ENCODE data around the gene WDR4.
A peak's percentile ranks its signal among the peaks of the same experiment; 100 is the strongest.
"Not testable (repeated sequence)": the region's sequence is repeated elsewhere in the genome, so short reads cannot be mapped to it uniquely, and the experiment has no call there.

WDR4 gene

GRCh38 chr21:42851812-42852665 is 27.3 kb downstream of the WDR4 start:
- DNase-seq = peak; percentile 95

GRCh38 chr21:42850866-42851391 is 28.4 kb downstream of the WDR4 start:
- DNase-seq = no peak

- no peak for DNase-seq
Measured at GRCh38 chr21:42850463-42850862, 28.9 kb downstream of the WDR4 start.

DNA sequence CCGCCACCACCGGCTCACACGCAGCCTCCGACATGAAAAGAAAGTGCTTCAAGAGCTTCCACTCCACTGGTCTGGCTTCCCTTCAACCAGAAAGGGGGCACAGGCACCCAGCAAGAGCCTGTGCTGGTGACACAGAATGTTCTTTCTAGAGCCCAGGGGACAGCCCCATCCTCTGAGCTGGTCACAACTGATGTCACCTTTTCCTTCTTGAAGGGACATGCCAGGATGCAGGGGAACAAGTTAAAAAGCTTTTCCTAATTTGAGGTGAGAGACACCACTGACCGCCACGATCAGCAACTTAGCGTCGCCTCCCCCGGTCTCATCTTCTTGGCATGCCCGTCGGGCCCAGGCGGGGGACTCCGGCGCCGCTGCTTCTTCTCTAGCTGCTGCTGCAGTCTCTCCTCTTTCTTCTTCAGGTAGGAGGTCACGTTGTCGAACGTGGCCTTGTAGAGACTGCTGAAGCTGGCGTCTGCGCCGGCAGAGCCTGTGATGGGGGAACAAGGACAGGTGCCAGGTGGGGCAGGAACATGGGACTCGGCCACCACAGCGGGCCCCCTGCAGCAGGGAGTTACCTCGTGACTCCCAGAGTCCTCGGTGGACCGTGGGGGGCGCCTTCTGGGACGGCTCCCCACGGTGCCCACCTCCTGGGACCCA is 29.5 kb downstream of the WDR4 start:
- DNase-seq = no peak

- DNase-seq = no peak
Measured at GRCh38 chr21:42848932-42849758, 30.2 kb downstream of the WDR4 start.

- not testable (repeated sequence) for DNase-seq
Measured at GRCh38 chr21:42848144-42848931, 31.0 kb downstream of the WDR4 start.

DNA sequence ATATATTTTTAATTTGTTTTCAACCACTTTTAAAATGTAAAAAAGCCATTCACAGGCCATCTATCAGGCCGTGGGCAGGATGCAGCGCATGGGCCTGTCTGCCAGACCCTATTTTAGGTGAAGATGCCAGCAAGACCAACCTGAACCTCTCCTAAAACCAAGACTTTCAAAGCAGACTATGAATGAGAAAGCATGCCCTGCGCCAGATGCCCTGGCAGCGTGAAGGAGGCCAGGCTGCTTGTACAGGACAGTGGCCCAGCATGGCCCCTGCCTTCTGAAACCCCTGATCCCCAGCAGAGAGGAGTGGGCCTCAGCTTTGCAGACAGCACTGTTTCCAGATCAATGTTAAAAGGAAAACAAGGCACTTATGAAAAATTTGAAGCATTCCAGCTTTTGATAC is 31.6 kb downstream of the WDR4 start:
- no peak for DNase-seq

DNA sequence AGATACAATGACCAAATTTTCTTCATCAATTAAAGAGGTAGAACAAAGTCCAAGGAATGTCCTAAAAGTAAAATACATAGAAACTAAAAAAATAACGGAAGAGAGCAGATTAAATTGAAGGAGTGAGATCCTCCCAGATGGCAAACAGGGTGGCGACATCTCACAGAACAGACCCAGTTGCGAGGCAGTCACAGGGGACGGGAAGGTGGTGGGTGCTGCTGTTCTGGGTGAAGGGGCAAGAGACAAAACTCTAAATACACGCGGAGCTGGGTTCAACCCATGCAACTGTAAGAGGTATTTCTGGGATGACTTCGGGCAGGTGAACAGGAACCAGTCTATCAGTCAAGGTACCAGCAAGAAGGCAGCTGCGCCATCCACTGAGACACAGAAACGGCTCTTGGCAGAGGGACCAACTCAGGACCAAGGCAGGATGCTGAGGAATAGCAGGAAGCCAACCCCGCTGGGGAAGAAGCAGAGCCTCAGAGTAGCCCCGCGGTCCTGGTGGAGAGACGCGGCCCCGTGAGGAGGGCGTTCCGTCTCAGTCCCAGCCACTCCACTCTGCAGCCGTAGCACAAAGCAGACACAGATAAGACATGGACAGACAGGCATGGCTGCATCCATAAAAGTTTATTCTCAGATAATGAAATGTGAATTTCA is 32.2 kb downstream of the WDR4 start:
- DNase-seq = no peak

GRCh38 chr21:42846221-42846620 is 33.1 kb downstream of the WDR4 start:
- no peak for DNase-seq

- DNase-seq = no peak
Measured at GRCh38 chr21:42845296-42845965, 33.9 kb downstream of the WDR4 start.

DNA sequence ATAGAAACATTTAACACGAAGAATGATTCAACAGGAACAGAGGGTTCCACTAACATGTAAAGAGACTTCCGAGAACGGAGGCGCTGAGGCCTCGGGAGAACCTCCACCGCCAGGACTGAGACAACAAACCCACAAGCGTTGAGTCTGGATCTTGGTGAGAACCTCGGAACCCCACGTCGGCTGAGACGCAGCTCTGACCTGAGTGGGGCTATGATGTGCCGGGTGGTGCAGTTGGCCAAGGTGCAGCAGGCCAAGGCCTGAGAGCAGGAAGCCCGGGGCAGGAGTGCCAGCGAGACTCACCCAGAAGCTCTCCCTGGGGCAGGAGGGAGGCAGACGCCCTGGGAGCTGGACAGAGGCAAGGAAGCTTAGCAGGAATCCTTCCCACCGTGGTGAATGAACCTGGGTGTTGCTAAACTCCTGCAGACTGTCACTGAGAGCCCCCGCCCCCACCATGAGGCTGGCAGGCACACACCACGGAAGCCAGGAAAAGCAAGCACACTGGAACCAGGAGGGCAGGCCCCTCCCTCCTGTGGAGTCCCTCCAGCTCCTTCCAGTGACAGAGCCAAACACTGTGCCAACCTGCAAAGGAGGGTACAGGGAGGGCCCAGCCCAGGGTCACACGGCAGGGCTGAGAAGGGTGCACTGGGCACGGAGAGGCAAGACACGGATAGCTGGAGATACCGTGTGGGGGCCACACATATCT is 34.8 kb downstream of the WDR4 start:
- DNase-seq = no peak

DNA sequence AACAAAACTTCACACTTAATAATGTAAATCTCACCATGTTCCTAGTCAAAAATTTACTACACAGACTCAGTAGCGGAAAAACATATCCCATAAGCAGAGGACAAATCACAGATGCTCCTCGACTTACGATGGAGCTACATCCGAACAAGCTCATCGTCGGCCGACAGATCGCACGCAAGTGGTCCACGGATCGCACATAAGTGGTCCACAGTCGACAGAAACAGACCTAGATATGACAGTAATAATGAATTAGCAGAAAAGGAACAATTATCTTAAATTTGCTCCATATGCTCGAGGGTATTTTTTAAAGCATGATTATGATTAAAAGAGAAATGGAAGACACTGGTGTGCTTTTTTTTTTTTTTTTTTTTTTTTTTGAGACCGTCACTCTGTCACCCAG is 36.3 kb downstream of the WDR4 start:
- DNase-seq = no peak

GRCh38 chr21:42841916-42842655 is 37.3 kb downstream of the WDR4 start:
- DNase-seq = not testable (repeated sequence)

- DNase-seq = no peak
Measured at GRCh38 chr21:42841156-42841915, 38.0 kb downstream of the WDR4 start.

- DNase-seq = no peak
Measured at GRCh38 chr21:42840411-42841155, 38.8 kb downstream of the WDR4 start.

GRCh38 chr21:42839271-42840231 is 39.8 kb downstream of the WDR4 start:
- DNase-seq = no peak

- DNase-seq = not testable (repeated sequence)
Measured at GRCh38 chr21:42838212-42838690, 41.1 kb downstream of the WDR4 start.
